Measurements from ENCODE around the gene PGAM2.

GRCh38 chr7:44085546-44085945 lies 20.2 kb upstream of the PGAM2 start:
- TF ChIP-seq REST (IDR thresholded peaks at IDR 0.05) (no peak), BCL3 (IDR thresholded peaks at IDR 0.05) (no peak), POLR2A (IDR thresholded peaks at IDR 0.05; ENCODE audit: low read length) (no peak), MYC (IDR thresholded peaks at IDR 0.05; ENCODE audit: borderline replicate concordance, low read length) (no peak), NFE2L2 (conservative IDR thresholded peaks at IDR 0.05; ENCODE audit: low read length) (no peak), CHD4 (IDR thresholded peaks at IDR 0.05; ENCODE audit: borderline replicate concordance) (no peak), HDAC2 (IDR thresholded peaks at IDR 0.05) (no peak), MAFK (IDR thresholded peaks at IDR 0.05; ENCODE audit: partially characterized antibody) (no peak), NPAS2 (CRISPR knock-in tag; IDR thresholded peaks at IDR 0.05; ENCODE audit: borderline replicate concordance) (no peak), JUN (IDR thresholded peaks at IDR 0.05) (no peak), RAD21 (conservative IDR thresholded peaks at IDR 0.05 in 1 of 2, IDR thresholded peaks at IDR 0.05 in 1 of 2) (no peak), MAX (IDR thresholded peaks at IDR 0.05) (no peak)
- TF ChIP-seq, protein P1, sequence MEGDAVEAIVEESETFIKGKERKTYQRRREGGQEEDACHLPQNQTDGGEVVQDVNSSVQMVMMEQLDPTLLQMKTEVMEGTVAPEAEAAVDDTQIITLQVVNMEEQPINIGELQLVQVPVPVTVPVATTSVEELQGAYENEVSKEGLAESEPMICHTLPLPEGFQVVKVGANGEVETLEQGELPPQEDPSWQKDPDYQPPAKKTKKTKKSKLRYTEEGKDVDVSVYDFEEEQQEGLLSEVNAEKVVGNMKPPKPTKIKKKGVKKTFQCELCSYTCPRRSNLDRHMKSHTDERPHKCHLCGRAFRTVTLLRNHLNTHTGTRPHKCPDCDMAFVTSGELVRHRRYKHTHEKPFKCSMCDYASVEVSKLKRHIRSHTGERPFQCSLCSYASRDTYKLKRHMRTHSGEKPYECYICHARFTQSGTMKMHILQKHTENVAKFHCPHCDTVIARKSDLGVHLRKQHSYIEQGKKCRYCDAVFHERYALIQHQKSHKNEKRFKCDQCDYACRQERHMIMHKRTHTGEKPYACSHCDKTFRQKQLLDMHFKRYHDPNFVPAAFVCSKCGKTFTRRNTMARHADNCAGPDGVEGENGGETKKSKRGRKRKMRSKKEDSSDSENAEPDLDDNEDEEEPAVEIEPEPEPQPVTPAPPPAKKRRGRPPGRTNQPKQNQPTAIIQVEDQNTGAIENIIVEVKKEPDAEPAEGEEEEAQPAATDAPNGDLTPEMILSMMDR (IDR thresholded peaks at IDR 0.05) = no peak
